ENCODE measurements around the gene SNED1. TPM values are rescaled to one million over a fixed set of nuclear protein-coding genes. Genes with fewer than 3 reads are reported as not detected.

Gene SNED1
- total RNA-seq, 1 donor: 8.2 TPM

- H3K4me3 ChIP-seq (ENCODE audit: low read length): no peak overlapping the region
Measured at GRCh38 chr2:241031436-241032165, 33.2 kb downstream of the SNED1 start.

GRCh38 chr2:241033336-241033987, 35.0 kb downstream of the SNED1 start:
- Histone ChIP-seq H3K9me3 (ENCODE audit: low read depth, low read length) (no peaks in the 10 kb centered on the region), H3K4me1 (ENCODE audit: insufficient read depth, low read length) (peaks cover 16% of the 10 kb centered on the region), H3K4me3 (ENCODE audit: low read length) (no peak overlapping the region), H3K27me3 (ENCODE audit: insufficient read depth, low read length) (no peaks in the 10 kb centered on the region)

More at GRCh38 chr2:241031436-241032165, 33.2 kb downstream of the SNED1 start:
- Histone ChIP-seq H3K4me1 (ENCODE audit: insufficient read depth, low read length) (peaks cover under 1% of the 10 kb centered on the region), H3K9me3 (ENCODE audit: low read depth, low read length) (peaks cover under 1% of the 10 kb centered on the region), H3K27me3 (ENCODE audit: insufficient read depth, low read length) (no peaks in the 10 kb centered on the region)

- H3K9me3 ChIP-seq (ENCODE audit: low read depth, low read length): no peaks in the 10 kb centered on the region
- no peaks in the 10 kb centered on the region for H3K27me3 ChIP-seq (ENCODE audit: insufficient read depth, low read length)
Measured at GRCh38 chr2:241033994-241034393, 35.6 kb downstream of the SNED1 start.

GRCh38 chr2:241034490-241035141, 36.2 kb downstream of the SNED1 start:
- Histone ChIP-seq H3K4me1 (ENCODE audit: insufficient read depth, low read length) (peaks cover 19% of the 10 kb centered on the region), H3K4me3 (ENCODE audit: low read length) (no peak overlapping the region), H3K9me3 (ENCODE audit: low read depth, low read length) (no peaks in the 10 kb centered on the region), H3K27me3 (ENCODE audit: insufficient read depth, low read length) (no peaks in the 10 kb centered on the region)

More at GRCh38 chr2:241033994-241034393, 35.6 kb downstream of the SNED1 start:
- Histone ChIP-seq H3K4me1 (ENCODE audit: insufficient read depth, low read length) (peaks cover 19% of the 10 kb centered on the region), H3K4me3 (ENCODE audit: low read length) (no peak overlapping the region)

- Histone ChIP-seq H3K4me1 (ENCODE audit: insufficient read depth, low read length) (peaks cover 19% of the 10 kb centered on the region), H3K4me3 (ENCODE audit: low read length) (no peak overlapping the region), H3K27me3 (ENCODE audit: insufficient read depth, low read length) (no peaks in the 10 kb centered on the region), H3K9me3 (ENCODE audit: low read depth, low read length) (no peaks in the 10 kb centered on the region)
Measured at GRCh38 chr2:241035142-241035817, 36.9 kb downstream of the SNED1 start.

- Histone ChIP-seq H3K4me3 (ENCODE audit: low read length) (peak overlapping the region; percentile 38), H3K27me3 (ENCODE audit: insufficient read depth, low read length) (no peaks in the 10 kb centered on the region), H3K4me1 (ENCODE audit: insufficient read depth, low read length) (peaks cover 19% of the 10 kb centered on the region), H3K9me3 (ENCODE audit: low read depth, low read length) (no peaks in the 10 kb centered on the region)
Measured at GRCh38 chr2:241035818-241036396, 37.5 kb downstream of the SNED1 start.

- Histone ChIP-seq H3K4me3 (ENCODE audit: low read length) (peak overlapping the region; percentile 38), H3K9me3 (ENCODE audit: low read depth, low read length) (no peaks in the 10 kb centered on the region), H3K4me1 (ENCODE audit: insufficient read depth, low read length) (peaks cover 19% of the 10 kb centered on the region), H3K27me3 (ENCODE audit: insufficient read depth, low read length) (no peaks in the 10 kb centered on the region)
Measured at GRCh38 chr2:241036397-241036963, 38.1 kb downstream of the SNED1 start.

GRCh38 chr2:241036964-241037421, 38.6 kb downstream of the SNED1 start:
- peaks cover 19% of the 10 kb centered on the region for H3K4me1 ChIP-seq (ENCODE audit: insufficient read depth, low read length)

GRCh38 chr2:241037498-241037897, 39.1 kb downstream of the SNED1 start:
- peak overlapping the region; percentile 38 for H3K4me3 ChIP-seq (ENCODE audit: low read length)
- H3K9me3 ChIP-seq (ENCODE audit: low read depth, low read length): no peaks in the 10 kb centered on the region
- no peaks in the 10 kb centered on the region for H3K27me3 ChIP-seq (ENCODE audit: insufficient read depth, low read length)
- H3K4me1 ChIP-seq (ENCODE audit: insufficient read depth, low read length): peaks cover 19% of the 10 kb centered on the region

More at GRCh38 chr2:241036964-241037421, 38.6 kb downstream of the SNED1 start:
- Histone ChIP-seq H3K4me3 (ENCODE audit: low read length) (peak overlapping the region; percentile 38), H3K27me3 (ENCODE audit: insufficient read depth, low read length) (no peaks in the 10 kb centered on the region), H3K9me3 (ENCODE audit: low read depth, low read length) (no peaks in the 10 kb centered on the region)

GRCh38 chr2:241038374-241039180, 40.2 kb downstream of the SNED1 start:
- no peak overlapping the region for H3K4me3 ChIP-seq (ENCODE audit: low read length)
- no peaks in the 10 kb centered on the region for H3K27me3 ChIP-seq (ENCODE audit: insufficient read depth, low read length)
- H3K4me1 ChIP-seq (ENCODE audit: insufficient read depth, low read length): peaks cover 19% of the 10 kb centered on the region
- H3K9me3 ChIP-seq (ENCODE audit: low read depth, low read length): no peaks in the 10 kb centered on the region

- no peak overlapping the region for H3K4me3 ChIP-seq (ENCODE audit: low read length)
- H3K4me1 ChIP-seq (ENCODE audit: insufficient read depth, low read length): peaks cover 19% of the 10 kb centered on the region
- H3K27me3 ChIP-seq (ENCODE audit: insufficient read depth, low read length): no peaks in the 10 kb centered on the region
- H3K9me3 ChIP-seq (ENCODE audit: low read depth, low read length): no peaks in the 10 kb centered on the region
Measured at GRCh38 chr2:241039416-241039815, 41.0 kb downstream of the SNED1 start.

GRCh38 chr2:241040081-241040803, 41.8 kb downstream of the SNED1 start:
- Histone ChIP-seq H3K4me1 (ENCODE audit: insufficient read depth, low read length) (peaks cover 19% of the 10 kb centered on the region), H3K9me3 (ENCODE audit: low read depth, low read length) (no peaks in the 10 kb centered on the region), H3K4me3 (ENCODE audit: low read length) (no peak overlapping the region), H3K27me3 (ENCODE audit: insufficient read depth, low read length) (no peaks in the 10 kb centered on the region)

GRCh38 chr2:241041589-241042158, 43.3 kb downstream of the SNED1 start:
- H3K9me3 ChIP-seq (ENCODE audit: low read depth, low read length): peaks cover 6% of the 10 kb centered on the region
- no peak overlapping the region for H3K4me3 ChIP-seq (ENCODE audit: low read length)
- H3K4me1 ChIP-seq (ENCODE audit: insufficient read depth, low read length): peaks cover 18% of the 10 kb centered on the region
- no peaks in the 10 kb centered on the region for H3K27me3 ChIP-seq (ENCODE audit: insufficient read depth, low read length)

All from mononuclear cell (primary cell).